ENCODE measurements around the gene HMCN2.

The HMCN2 gene

DNA sequence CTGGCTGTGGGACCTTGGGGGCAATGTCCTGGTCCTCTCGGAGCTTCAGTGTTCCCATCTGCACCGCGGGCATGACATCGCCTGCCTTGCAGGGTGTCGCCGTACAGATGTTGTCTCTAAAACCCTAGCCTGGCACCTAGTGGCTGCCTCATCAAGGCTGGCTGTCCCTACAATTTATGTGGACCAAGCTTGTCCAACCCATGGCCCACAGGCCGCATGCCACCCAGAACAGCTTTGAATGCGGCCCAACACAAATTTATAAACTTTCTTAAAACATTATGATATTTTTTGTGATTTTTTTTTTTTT, 160.9 kb downstream of the HMCN2 start:
- H3K36me3 ChIP-seq (ENCODE audit: insufficient read depth, low read length) = no peaks in the 10 kb centered on the region
- H4K20me1 ChIP-seq (ENCODE audit: insufficient read depth, low read length, poor library complexity, severe bottlenecking) = no peaks in the 10 kb centered on the region
- no peak overlapping the region for H3K4me3 ChIP-seq (ENCODE audit: low read length, poor library complexity, severe bottlenecking)
- no peak overlapping the region for H3K9ac ChIP-seq (ENCODE audit: low read depth, low read length, poor library complexity, severe bottlenecking)
- no peaks in the 10 kb centered on the region for H3K9me3 ChIP-seq (ENCODE audit: insufficient read depth, low read depth, low read length)
- TF ChIP-seq EZH2phosphoT487 (IDR thresholded peaks at IDR 0.05; ENCODE audit: borderline replicate concordance) = no peak
- TF ChIP-seq, protein P1, sequence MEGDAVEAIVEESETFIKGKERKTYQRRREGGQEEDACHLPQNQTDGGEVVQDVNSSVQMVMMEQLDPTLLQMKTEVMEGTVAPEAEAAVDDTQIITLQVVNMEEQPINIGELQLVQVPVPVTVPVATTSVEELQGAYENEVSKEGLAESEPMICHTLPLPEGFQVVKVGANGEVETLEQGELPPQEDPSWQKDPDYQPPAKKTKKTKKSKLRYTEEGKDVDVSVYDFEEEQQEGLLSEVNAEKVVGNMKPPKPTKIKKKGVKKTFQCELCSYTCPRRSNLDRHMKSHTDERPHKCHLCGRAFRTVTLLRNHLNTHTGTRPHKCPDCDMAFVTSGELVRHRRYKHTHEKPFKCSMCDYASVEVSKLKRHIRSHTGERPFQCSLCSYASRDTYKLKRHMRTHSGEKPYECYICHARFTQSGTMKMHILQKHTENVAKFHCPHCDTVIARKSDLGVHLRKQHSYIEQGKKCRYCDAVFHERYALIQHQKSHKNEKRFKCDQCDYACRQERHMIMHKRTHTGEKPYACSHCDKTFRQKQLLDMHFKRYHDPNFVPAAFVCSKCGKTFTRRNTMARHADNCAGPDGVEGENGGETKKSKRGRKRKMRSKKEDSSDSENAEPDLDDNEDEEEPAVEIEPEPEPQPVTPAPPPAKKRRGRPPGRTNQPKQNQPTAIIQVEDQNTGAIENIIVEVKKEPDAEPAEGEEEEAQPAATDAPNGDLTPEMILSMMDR (conservative IDR thresholded peaks at IDR 0.05; ENCODE audit: low read length) = no peak
- no peaks in the 10 kb centered on the region for H3K27me3 ChIP-seq (ENCODE audit: insufficient read depth, low read length, poor library complexity, severe bottlenecking)
- H2AFZ ChIP-seq (ENCODE audit: low read length) = no peak overlapping the region
- H3K4me2 ChIP-seq (ENCODE audit: low read depth, low read length, poor library complexity, severe bottlenecking) = no peak overlapping the region
- no peaks in the 10 kb centered on the region for H3K79me2 ChIP-seq (ENCODE audit: insufficient read depth, low read length)
- no peaks in the 10 kb centered on the region for H3F3A ChIP-seq (ENCODE audit: low read depth)
- H3K4me1 ChIP-seq (ENCODE audit: insufficient read depth, low read length, poor library complexity, severe bottlenecking) = no peaks in the 10 kb centered on the region
- H3K9me2 ChIP-seq (replicated peaks; ENCODE audit: low read depth, low read length) = no peaks in the 10 kb centered on the region

DNA sequence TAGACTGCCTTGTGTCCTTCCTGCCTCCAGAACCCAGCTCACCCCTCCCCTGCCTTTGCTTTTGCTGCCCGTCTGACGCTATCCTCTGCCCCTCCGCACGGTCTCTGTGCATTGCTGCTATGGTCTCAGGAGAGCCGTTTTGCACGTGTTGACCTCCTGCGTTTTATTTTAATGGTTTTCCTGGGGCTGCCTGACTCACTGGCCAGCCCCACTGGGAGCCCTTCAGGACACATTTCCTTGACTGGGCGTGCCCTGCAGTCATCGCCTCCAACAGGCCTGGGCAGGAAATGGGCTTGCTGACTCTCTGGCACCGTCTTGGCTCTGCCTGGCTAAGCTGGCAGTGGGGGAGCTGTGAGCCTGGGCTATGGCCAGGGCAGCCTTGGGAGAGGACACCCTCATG, 161.3 kb downstream of the HMCN2 start:
- no peaks in the 10 kb centered on the region for H3K4me1 ChIP-seq (ENCODE audit: insufficient read depth, low read length, poor library complexity, severe bottlenecking)
- no peaks in the 10 kb centered on the region for H3K36me3 ChIP-seq (ENCODE audit: insufficient read depth, low read length)
- H3F3A ChIP-seq (ENCODE audit: low read depth) = no peaks in the 10 kb centered on the region
- H3K9ac ChIP-seq (ENCODE audit: low read depth, low read length, poor library complexity, severe bottlenecking) = no peak overlapping the region
- no peaks in the 10 kb centered on the region for H3K27me3 ChIP-seq (ENCODE audit: insufficient read depth, low read length, poor library complexity, severe bottlenecking)
- no peak overlapping the region for H2AFZ ChIP-seq (ENCODE audit: low read length)
- H3K9me2 ChIP-seq (replicated peaks; ENCODE audit: low read depth, low read length) = no peaks in the 10 kb centered on the region
- H3K4me2 ChIP-seq (ENCODE audit: low read depth, low read length, poor library complexity, severe bottlenecking) = no peak overlapping the region
- H4K20me1 ChIP-seq (ENCODE audit: insufficient read depth, low read length, poor library complexity, severe bottlenecking) = no peaks in the 10 kb centered on the region
- H3K4me3 ChIP-seq (ENCODE audit: low read length, poor library complexity, severe bottlenecking) = no peak overlapping the region
- no peaks in the 10 kb centered on the region for H3K9me3 ChIP-seq (ENCODE audit: insufficient read depth, low read depth, low read length)
- TF ChIP-seq, protein P1 (conservative IDR thresholded peaks at IDR 0.05; ENCODE audit: low read length) = no peak
- TF ChIP-seq EZH2phosphoT487 (IDR thresholded peaks at IDR 0.05; ENCODE audit: borderline replicate concordance) = no peak
- no peaks in the 10 kb centered on the region for H3K79me2 ChIP-seq (ENCODE audit: insufficient read depth, low read length)

DNA sequence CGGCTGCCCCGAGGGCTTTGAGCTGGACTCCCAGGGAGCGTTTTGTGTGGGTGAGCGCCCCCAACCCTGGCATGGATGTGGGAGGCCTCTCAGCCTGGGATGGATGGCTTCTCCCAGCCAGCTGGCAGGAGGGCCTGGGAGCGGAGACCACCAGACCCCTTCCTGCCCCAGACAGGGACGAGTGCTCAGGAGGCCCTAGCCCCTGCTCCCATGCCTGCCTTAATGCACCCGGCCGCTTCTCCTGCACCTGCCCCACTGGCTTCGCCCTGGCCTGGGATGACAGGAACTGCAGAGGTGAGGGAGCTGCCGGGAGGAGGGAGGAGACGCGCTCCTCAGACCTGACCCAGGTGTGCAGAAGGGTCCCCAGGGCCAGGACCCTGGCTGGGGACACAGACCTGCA, 161.8 kb downstream of the HMCN2 start:
- Histone ChIP-seq H3K79me2 (ENCODE audit: insufficient read depth, low read length) (no peaks in the 10 kb centered on the region), H4K20me1 (ENCODE audit: insufficient read depth, low read length, poor library complexity, severe bottlenecking) (no peaks in the 10 kb centered on the region), H3K4me3 (ENCODE audit: low read length, poor library complexity, severe bottlenecking) (no peak overlapping the region), H3K27me3 (ENCODE audit: insufficient read depth, low read length, poor library complexity, severe bottlenecking) (no peaks in the 10 kb centered on the region), H3K4me2 (ENCODE audit: low read depth, low read length, poor library complexity, severe bottlenecking) (no peak overlapping the region), H3F3A (ENCODE audit: low read depth) (no peaks in the 10 kb centered on the region), H3K36me3 (ENCODE audit: insufficient read depth, low read length) (no peaks in the 10 kb centered on the region), H3K9me2 (replicated peaks; ENCODE audit: low read depth, low read length) (no peaks in the 10 kb centered on the region), H3K9ac (ENCODE audit: low read depth, low read length, poor library complexity, severe bottlenecking) (no peak overlapping the region), H2AFZ (ENCODE audit: low read length) (no peak overlapping the region), H3K4me1 (ENCODE audit: insufficient read depth, low read length, poor library complexity, severe bottlenecking) (no peaks in the 10 kb centered on the region), H3K9me3 (ENCODE audit: insufficient read depth, low read depth, low read length) (no peaks in the 10 kb centered on the region)
- no peak for TF ChIP-seq EZH2phosphoT487 (IDR thresholded peaks at IDR 0.05; ENCODE audit: borderline replicate concordance)
- TF ChIP-seq, protein P1 (conservative IDR thresholded peaks at IDR 0.05; ENCODE audit: low read length) = no peak
